Measurements from ENCODE around the gene SYP.

Gene SYP

DNA sequence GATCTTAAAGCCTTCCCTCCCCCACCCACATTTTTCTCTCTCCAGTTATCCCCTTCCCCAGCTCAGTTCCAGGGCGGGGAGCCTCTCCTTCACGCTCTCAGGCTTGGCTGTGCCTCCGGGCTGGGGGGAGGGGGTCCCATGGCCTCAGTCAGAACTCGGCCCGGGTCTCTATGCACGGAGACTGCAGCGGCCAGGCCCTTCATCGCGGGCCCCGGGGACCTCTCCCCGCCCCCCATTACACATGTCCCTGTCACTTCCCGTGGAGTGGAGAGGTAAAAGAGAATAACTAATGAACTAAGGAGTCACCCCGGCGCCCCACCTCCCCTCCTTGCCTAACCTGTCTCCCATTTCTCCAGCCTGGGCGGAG is 13.0 kb downstream of the SYP start:
- TF ChIP-seq, protein P1, sequence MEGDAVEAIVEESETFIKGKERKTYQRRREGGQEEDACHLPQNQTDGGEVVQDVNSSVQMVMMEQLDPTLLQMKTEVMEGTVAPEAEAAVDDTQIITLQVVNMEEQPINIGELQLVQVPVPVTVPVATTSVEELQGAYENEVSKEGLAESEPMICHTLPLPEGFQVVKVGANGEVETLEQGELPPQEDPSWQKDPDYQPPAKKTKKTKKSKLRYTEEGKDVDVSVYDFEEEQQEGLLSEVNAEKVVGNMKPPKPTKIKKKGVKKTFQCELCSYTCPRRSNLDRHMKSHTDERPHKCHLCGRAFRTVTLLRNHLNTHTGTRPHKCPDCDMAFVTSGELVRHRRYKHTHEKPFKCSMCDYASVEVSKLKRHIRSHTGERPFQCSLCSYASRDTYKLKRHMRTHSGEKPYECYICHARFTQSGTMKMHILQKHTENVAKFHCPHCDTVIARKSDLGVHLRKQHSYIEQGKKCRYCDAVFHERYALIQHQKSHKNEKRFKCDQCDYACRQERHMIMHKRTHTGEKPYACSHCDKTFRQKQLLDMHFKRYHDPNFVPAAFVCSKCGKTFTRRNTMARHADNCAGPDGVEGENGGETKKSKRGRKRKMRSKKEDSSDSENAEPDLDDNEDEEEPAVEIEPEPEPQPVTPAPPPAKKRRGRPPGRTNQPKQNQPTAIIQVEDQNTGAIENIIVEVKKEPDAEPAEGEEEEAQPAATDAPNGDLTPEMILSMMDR (IDR thresholded peaks at IDR 0.05; ENCODE audit: low read depth, low read length, missing control alignments), result no peak
- DNase-seq (ENCODE audit: low read depth), result no peak
- H3K4me3 ChIP-seq (ENCODE audit: low read depth, low read length), result no peak overlapping the region

DNA sequence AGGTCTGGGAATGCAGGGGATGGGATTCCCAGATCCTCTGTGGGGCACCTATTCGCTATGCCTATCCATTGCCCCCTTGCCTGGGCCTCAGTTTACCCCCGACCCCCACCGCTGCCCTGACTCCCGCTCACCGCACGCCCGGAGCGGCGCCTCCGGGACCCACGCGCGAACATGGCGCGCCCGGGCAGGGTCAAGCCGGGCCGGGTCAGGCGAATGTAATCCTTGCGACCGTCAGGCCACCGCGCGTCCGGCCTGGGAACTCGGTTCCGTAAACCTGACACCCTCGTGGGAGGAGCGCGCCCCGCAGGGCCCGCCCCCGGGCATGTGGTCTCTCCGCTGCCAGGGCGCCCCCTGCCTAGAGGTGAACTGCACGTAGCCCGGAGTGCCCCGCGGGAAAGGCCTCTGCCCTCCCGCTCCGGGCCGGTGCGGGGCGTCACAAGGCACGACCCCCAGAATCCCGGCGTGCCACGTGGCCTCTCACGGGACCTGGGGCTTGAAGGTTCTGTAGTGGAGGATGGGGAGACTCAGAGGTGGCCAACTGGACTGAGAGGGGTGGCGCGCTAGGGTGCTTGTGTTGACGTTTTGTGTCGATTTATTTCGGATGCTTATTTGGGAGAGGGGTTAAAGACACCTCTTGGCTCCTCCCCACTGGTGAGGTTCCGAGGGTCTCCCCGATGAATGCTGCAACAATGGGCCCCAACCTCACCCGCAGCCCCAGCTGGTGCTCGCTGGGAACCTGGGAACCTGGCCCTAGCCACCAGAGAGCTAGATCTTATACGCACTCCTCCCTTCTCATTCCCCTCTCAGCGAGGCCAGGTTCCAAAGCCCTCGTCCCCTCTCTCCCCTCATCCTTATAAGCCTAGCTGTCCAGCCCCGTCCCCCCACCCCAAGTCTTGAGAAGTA is 13.6 kb downstream of the SYP start, which contains the start of gene PRICKLE3:
Gene PRICKLE3 (minus strand): TSS at position 249 of the 903 bp plus-strand sequence. CDS start 76 bp downstream, at position 173.
- TF ChIP-seq, protein P1 (IDR thresholded peaks at IDR 0.05; ENCODE audit: low read depth, low read length, missing control alignments), result peak; percentile 45
- DNase-seq (ENCODE audit: low read depth), result no peak
- H3K4me3 ChIP-seq (ENCODE audit: low read depth, low read length), result peak within 1 kb of the TSS; percentile 86

DNA sequence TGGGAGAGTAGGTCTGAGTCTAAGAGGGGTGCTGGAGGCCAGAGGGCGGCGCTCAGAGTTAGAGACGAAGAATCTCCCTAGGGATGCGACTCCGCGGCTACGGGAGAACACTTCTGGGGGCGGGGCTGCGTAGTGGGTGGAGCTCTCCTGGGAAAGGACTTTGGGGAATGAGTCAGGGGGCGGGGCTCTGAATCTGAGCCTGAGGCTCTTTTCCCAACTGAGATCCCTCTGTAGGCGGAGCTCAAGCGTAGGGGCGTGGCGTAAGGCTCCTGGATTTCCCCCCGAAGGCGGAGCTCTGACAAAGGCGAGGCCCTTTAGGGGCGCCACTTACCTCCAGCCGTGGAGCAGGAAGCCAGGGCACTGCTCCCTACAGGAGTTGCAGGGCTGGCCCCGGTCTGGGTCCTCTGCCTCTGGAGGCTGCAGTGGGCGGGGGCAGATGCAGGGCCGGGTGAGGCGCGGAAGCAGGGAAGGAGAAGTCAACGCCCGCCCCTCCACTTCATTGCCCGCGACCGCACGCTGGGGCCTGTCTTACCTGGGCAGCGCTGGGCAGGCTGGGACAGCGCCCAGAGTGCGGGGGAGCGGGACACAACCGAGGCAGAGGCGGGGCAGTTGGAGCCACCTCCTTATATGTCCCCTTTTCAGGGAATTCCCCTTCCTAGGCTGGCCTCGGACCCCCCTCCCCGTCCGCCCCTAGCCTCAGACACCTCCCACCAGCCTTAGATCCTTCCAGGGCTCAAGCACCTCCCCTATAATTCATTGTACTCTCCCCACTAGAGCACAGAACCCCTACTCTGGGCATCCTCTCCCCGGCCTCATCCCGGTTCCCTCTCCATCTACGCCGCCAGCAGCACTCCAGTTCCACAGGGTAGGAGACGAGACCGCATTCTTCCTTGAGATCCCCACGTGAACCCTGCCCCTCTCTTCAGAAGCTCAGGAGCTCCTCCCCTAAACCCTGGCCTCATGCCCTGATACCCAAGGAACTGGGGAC is 15.4 kb downstream of the SYP start:
- H3K4me3 ChIP-seq (ENCODE audit: low read depth, low read length), result peak overlapping the region; percentile 86
- no peak for DNase-seq (ENCODE audit: low read depth)
- TF ChIP-seq, protein P1 (IDR thresholded peaks at IDR 0.05; ENCODE audit: low read depth, low read length, missing control alignments), result no peak

DNA sequence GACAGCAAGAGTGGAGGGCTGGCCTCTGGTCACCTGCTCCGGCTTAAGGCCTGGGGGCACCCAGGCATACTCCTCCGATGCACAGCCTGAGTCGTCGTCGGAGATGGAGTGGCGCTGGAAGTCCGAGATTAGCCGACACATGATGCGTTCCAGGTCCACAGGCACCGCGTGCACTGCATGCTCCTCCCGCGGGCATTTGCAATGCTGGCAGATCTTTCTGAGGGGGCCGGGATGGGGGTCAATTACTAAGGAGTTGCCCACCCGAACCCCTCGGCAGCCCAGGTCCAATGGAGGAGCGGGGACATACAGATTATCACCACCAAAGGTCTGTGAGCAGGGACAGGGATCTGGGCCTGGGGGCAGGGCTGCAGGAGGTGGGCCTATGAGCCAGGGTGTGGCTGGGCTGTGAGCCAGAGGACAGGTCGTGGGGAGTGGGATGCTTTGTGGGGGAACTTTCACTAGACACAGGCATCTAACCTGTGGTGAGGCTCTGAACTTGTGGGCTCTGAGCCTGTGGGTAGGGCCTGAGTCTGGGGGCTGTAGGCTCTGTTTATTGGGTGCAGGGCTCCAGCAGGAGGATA is 16.2 kb downstream of the SYP start:
- TF ChIP-seq, protein P1 (IDR thresholded peaks at IDR 0.05; ENCODE audit: low read depth, low read length, missing control alignments), result no peak
- no peak overlapping the region for H3K4me3 ChIP-seq (ENCODE audit: low read depth, low read length)
- no peak for DNase-seq (ENCODE audit: low read depth)

DNA sequence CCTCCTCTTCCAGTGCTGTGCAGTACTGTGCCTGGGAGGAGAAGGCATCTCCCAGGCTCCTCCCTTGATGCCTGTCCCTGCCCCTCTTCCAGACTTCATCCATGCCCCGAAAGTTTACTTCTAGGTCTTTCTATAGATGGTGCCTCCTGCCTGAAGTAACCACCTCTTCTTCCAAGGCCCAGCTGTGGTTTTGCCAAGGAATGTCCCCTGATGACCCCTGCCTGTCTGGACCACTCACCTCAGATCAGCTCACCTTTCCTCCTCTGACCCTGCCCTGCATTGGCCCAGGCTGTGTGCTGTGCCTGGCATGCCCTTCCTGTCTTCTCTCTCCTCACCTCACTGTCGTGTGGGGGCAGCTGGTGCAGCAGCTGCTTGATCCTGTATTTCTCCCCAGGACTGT is 20.6 kb downstream of the SYP start:
- TF ChIP-seq, protein P1 (IDR thresholded peaks at IDR 0.05; ENCODE audit: low read depth, low read length, missing control alignments), result no peak
- H3K4me3 ChIP-seq (ENCODE audit: low read depth, low read length), result no peak overlapping the region
- no peak for DNase-seq (ENCODE audit: low read depth)

DNA sequence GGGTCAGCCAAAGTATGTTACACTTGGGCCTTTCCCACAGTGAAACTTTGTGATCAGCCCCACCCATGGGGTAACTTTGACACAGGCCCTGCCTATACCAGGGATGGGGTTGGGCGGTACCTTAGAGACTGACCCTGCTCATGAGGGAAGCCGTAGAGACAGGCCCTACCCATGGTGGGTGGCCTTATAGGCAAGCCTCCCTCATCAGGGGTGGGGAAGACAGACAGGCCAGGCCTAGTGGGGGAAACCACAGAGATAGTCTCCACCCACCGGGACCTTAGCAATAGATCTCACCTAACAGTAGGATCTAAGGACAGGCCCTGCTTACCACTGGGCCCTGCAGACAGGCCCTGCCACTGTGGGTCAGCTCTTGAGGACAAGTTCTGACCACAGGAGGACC is 21.5 kb downstream of the SYP start:
- TF ChIP-seq, protein P1 (IDR thresholded peaks at IDR 0.05; ENCODE audit: low read depth, low read length, missing control alignments), result no peak
- DNase-seq (ENCODE audit: low read depth), result no peak
- no peak overlapping the region for H3K4me3 ChIP-seq (ENCODE audit: low read depth, low read length)

Measured in GM12864 (cell line).